Central memory CD8-positive, alpha-beta T cell (primary cell): ENCODE results near the gene LMF1.
"Not testable (repeated sequence)": the region's sequence is repeated elsewhere in the genome, so short reads cannot be mapped to it uniquely, and the experiment has no call there.

Experiments used
- ATAC-seq: fragments of 150-1000 bp; cut with Tn5 transposase; replicated peaks from 2 replicates; pipeline ENCODE4 v1.10.0; 2022; ENCODE audit warnings: mild to moderate bottlenecking, moderate FRiP score, moderate number of reproducible peaks; ENCODE audit not compliant: poor library complexity, severe bottlenecking; ENCODE audit errors: extremely low read depth
- DNase-seq, 2 donors: peaks; one replicate each; pipeline ENCODE4 v3.0.0; 2021; ENCODE audit warnings: low spot score in 2 of 2
- H3K27ac Mint-ChIP-seq: one replicate; pipeline ENCODE4 v1.8.0; 2022; ENCODE audit warnings: low read depth, mild to moderate bottlenecking, moderate library complexity, mixed read lengths
- H3K27me3 Mint-ChIP-seq: one replicate; pipeline ENCODE4 v1.8.0; 2022; ENCODE audit warnings: mixed read lengths
- H3K36me3 Mint-ChIP-seq: one replicate; pipeline ENCODE4 v1.8.0; 2022; ENCODE audit warnings: mild to moderate bottlenecking, moderate library complexity, mixed read lengths; ENCODE audit not compliant: insufficient read depth
- H3K4me1 Mint-ChIP-seq: one replicate; pipeline ENCODE4 v1.8.0; 2022; ENCODE audit warnings: mixed read lengths
- H3K4me3 Mint-ChIP-seq: one replicate; pipeline ENCODE4 v1.8.0; 2022; ENCODE audit warnings: mild to moderate bottlenecking, moderate library complexity, mixed read lengths
- H3K9me3 Mint-ChIP-seq: one replicate; pipeline ENCODE4 v1.8.0; 2022; ENCODE audit warnings: mixed read lengths

Gene LMF1

GRCh38 chr16:842061-842476, 128.7 kb downstream of the LMF1 start:
- no peak overlapping the region for H3K27ac Mint-ChIP-seq

GRCh38 chr16:841455-842060, 129.2 kb downstream of the LMF1 start:
- DNase-seq, result no peak
- H3K36me3 Mint-ChIP-seq, result peaks cover 2% of the 10 kb centered on the region
- peaks cover 3% of the 10 kb centered on the region for H3K9me3 Mint-ChIP-seq

More at GRCh38 chr16:842061-842476, 128.7 kb downstream of the LMF1 start:
- Mint-ChIP-seq H3K36me3 (peaks cover 2% of the 10 kb centered on the region), H3K4me3 (no peak overlapping the region), H3K9me3 (no peaks in the 10 kb centered on the region), H3K4me1 (no peaks in the 10 kb centered on the region), H3K27me3 (no peaks in the 10 kb centered on the region)
- ATAC-seq, result no peak
- DNase-seq, result no peak

GRCh38 chr16:840561-841454, 130.0 kb downstream of the LMF1 start:
- no peak for DNase-seq
- no peak for ATAC-seq
- H3K27me3 Mint-ChIP-seq, result no peaks in the 10 kb centered on the region
- H3K27ac Mint-ChIP-seq, result no peak overlapping the region
- no peaks in the 10 kb centered on the region for H3K4me1 Mint-ChIP-seq
- H3K4me3 Mint-ChIP-seq, result no peak overlapping the region
- peaks cover 8% of the 10 kb centered on the region for H3K9me3 Mint-ChIP-seq
- H3K36me3 Mint-ChIP-seq, result peaks cover 2% of the 10 kb centered on the region

More at GRCh38 chr16:841455-842060, 129.2 kb downstream of the LMF1 start:
- Mint-ChIP-seq H3K4me3 (no peak overlapping the region), H3K27ac (no peak overlapping the region), H3K27me3 (no peaks in the 10 kb centered on the region), H3K4me1 (no peaks in the 10 kb centered on the region)
- ATAC-seq, result no peak

- Mint-ChIP-seq H3K27ac (no peak overlapping the region), H3K4me1 (no peaks in the 10 kb centered on the region), H3K9me3 (peaks cover 8% of the 10 kb centered on the region), H3K27me3 (no peaks in the 10 kb centered on the region), H3K36me3 (peaks cover 2% of the 10 kb centered on the region), H3K4me3 (no peak overlapping the region)
- ATAC-seq (no peak), DNase-seq (no peak)
These were observed 131.0 kb downstream of the LMF1 start for GRCh38 chr16:839643-840408.

- Mint-ChIP-seq H3K27me3 (no peaks in the 10 kb centered on the region), H3K9me3 (peaks cover 8% of the 10 kb centered on the region), H3K4me1 (no peaks in the 10 kb centered on the region), H3K36me3 (peaks cover 2% of the 10 kb centered on the region), H3K27ac (no peak overlapping the region), H3K4me3 (no peak overlapping the region)
- DNase-seq, result no peak
- no peak for ATAC-seq
These were observed 132.0 kb downstream of the LMF1 start for GRCh38 chr16:838741-839140.

- not testable (repeated sequence) for H3K36me3 Mint-ChIP-seq, H3K9me3 Mint-ChIP-seq, H3K4me1 Mint-ChIP-seq, H3K4me3 Mint-ChIP-seq, H3K27ac Mint-ChIP-seq, H3K27me3 Mint-ChIP-seq, ATAC-seq, DNase-seq
These were observed 134.0 kb downstream of the LMF1 start for GRCh38 chr16:836822-837221.

GRCh38 chr16:836221-836620, 134.6 kb downstream of the LMF1 start:
- H3K9me3 Mint-ChIP-seq, result peaks cover 8% of the 10 kb centered on the region
- no peaks in the 10 kb centered on the region for H3K4me1 Mint-ChIP-seq
- no peaks in the 10 kb centered on the region for H3K27me3 Mint-ChIP-seq
- H3K36me3 Mint-ChIP-seq, result peaks cover 2% of the 10 kb centered on the region
- no peak overlapping the region for H3K27ac Mint-ChIP-seq
- no peak for DNase-seq
- H3K4me3 Mint-ChIP-seq, result no peak overlapping the region
- no peak for ATAC-seq

GRCh38 chr16:835373-835772, 135.4 kb downstream of the LMF1 start:
- no peak for ATAC-seq
- H3K4me3 Mint-ChIP-seq, result no peak overlapping the region
- H3K36me3 Mint-ChIP-seq, result peaks cover 1% of the 10 kb centered on the region
- no peak overlapping the region for H3K27ac Mint-ChIP-seq
- peaks cover under 1% of the 10 kb centered on the region for H3K27me3 Mint-ChIP-seq
- H3K9me3 Mint-ChIP-seq, result peaks cover 8% of the 10 kb centered on the region
- no peaks in the 10 kb centered on the region for H3K4me1 Mint-ChIP-seq
- no peak for DNase-seq

GRCh38 chr16:833411-833810, 137.4 kb downstream of the LMF1 start:
- Mint-ChIP-seq H3K36me3 (no peaks in the 10 kb centered on the region), H3K4me1 (no peaks in the 10 kb centered on the region), H3K27ac (no peak overlapping the region), H3K27me3 (peaks cover 10% of the 10 kb centered on the region), H3K4me3 (no peak overlapping the region), H3K9me3 (peaks cover 8% of the 10 kb centered on the region)
- ATAC-seq, result no peak
- DNase-seq, result no peak

GRCh38 chr16:832652-833336, 138.0 kb downstream of the LMF1 start:
- Mint-ChIP-seq H3K27ac (no peak overlapping the region), H3K27me3 (peaks cover 10% of the 10 kb centered on the region), H3K4me3 (no peak overlapping the region), H3K9me3 (peaks cover 8% of the 10 kb centered on the region), H3K36me3 (no peaks in the 10 kb centered on the region), H3K4me1 (no peaks in the 10 kb centered on the region)
- no peak for DNase-seq
- ATAC-seq, result no peak

GRCh38 chr16:831571-832413, 139.0 kb downstream of the LMF1 start:
- Mint-ChIP-seq H3K9me3 (peaks cover 7% of the 10 kb centered on the region), H3K27me3 (peaks cover 10% of the 10 kb centered on the region), H3K4me1 (no peaks in the 10 kb centered on the region), H3K36me3 (no peaks in the 10 kb centered on the region), H3K27ac (no peak overlapping the region), H3K4me3 (no peak overlapping the region)
- no peak for DNase-seq
- ATAC-seq, result no peak
